Caco-2 (cell line): Measurements from ENCODE around the gene TEAD3. TPM values are rescaled to one million over a fixed set of nuclear protein-coding genes. Genes with fewer than 3 reads are reported as not detected.
A peak's percentile ranks its signal among the peaks of the same experiment; 100 is the strongest.

ENCODE experiments used
- BruUV-seq: library from RNA; stranded (reverse); fragments of 400-500 nt; replicated peaks from 2 replicates; lab custom pipeline; 2021; lab: Mats Ljungman, UMichigan
- CTCF ChIA-PET: fragments of 300-600 bp; sonication (Branson Sonifier 250); formaldehyde crosslinking; loops from one replicate; lab custom pipeline; 2022; ENCODE audit warnings: antibody characterized with exemption; lab: Charles Lee
- POLR2A ChIA-PET: fragments of 300-600 bp; sonication (Branson Sonifier 250); formaldehyde crosslinking; loops from one replicate; lab custom pipeline; 2022; ENCODE audit warnings: antibody characterized with exemption; lab: Charles Lee
- DNase-seq, 2 experiments: peaks; one replicate each; pipeline versions ENCODE4 v3.0.0 to v3.0.0-alpha.2; 2020 to 2022
- H3K27me3 ChIP-seq: replicated peaks from 2 replicates; pipeline ENCODE4 v1.6.0; 2011; ENCODE audit warnings: low read length; ENCODE audit not compliant: control insufficient read depth, insufficient read depth
- H3K36me3 ChIP-seq: 2 replicates; pipeline ENCODE4 v1.5.1; 2011; ENCODE audit warnings: low read length; ENCODE audit not compliant: control insufficient read depth, insufficient read depth
- H3K4me1 ChIP-seq: fragments of 250-450 bp; sonication (Bioruptor Pico); 2 replicates; pipeline ENCODE4 v1.5.1; 2020; ENCODE audit warnings: mild to moderate bottlenecking
- H3K4me3 ChIP-seq: 2 replicates; pipeline ENCODE4 v1.5.1; 2011; ENCODE audit warnings: low read depth, mild to moderate bottlenecking, control low read depth, low read length
- H3K9me3 ChIP-seq: fragments of 250-450 bp; sonication (Bioruptor Pico); 2 replicates; pipeline ENCODE4 v1.5.1; 2020; ENCODE audit warnings: mild to moderate bottlenecking, moderate library complexity
- H3K27ac Mint-ChIP-seq: one replicate; pipeline ENCODE4 v1.8.0; 2022; ENCODE audit warnings: mixed read lengths; ENCODE audit not compliant: unreplicated experiment
- H3K27me3 Mint-ChIP-seq: one replicate; pipeline ENCODE4 v1.8.0; 2022; ENCODE audit warnings: mixed read lengths; ENCODE audit not compliant: insufficient read depth, unreplicated experiment
- H3K36me3 Mint-ChIP-seq: one replicate; pipeline ENCODE4 v1.8.0; 2022; ENCODE audit warnings: mild to moderate bottlenecking, mixed read lengths; ENCODE audit not compliant: insufficient read depth, unreplicated experiment
- H3K4me1 Mint-ChIP-seq: one replicate; pipeline ENCODE4 v1.8.0; 2022; ENCODE audit warnings: low read depth, mixed read lengths; ENCODE audit not compliant: unreplicated experiment
- H3K4me3 Mint-ChIP-seq: one replicate; pipeline ENCODE4 v1.8.0; 2022; ENCODE audit warnings: mild to moderate bottlenecking, moderate library complexity, mixed read lengths; ENCODE audit not compliant: unreplicated experiment
- H3K9me3 Mint-ChIP-seq: one replicate; pipeline ENCODE4 v1.8.0; 2022; ENCODE audit warnings: mixed read lengths; ENCODE audit not compliant: unreplicated experiment
- intact Hi-C: fragments of 100-400 bp; cut with micrococcal nuclease; formaldehyde crosslinking; loops from one replicate; pipeline ENCODE4 v1.10.0; 2022; ENCODE audit not compliant: unreplicated experiment
- total RNA-seq: library from RNA; stranded (reverse); gene quantifications from 2 replicates; pipeline ENCODE4 v1.2.3, GENCODE V29; 2022
- TF ChIP-seq, protein P1 (sequence below), 2 experiments: fragments of 200-600 bp in 1 of 2; IDR thresholded peaks; 1 replicate in 1 of 2; 2 replicates in 1 of 2; pipeline versions ENCODE4 v1.5.1 to v1.8.0; 2011 to 2022; ENCODE audit warnings: antibody characterized with exemption in 1 of 2, control low read depth in 1 of 2, inconsistent platforms in 1 of 2, low read depth in 1 of 2, low read length in 1 of 2, mild to moderate bottlenecking in 1 of 2, moderate library complexity in 1 of 2; ENCODE audit not compliant: insufficient read depth in 1 of 2, severe bottlenecking in 1 of 2, unreplicated experiment in 1 of 2

TEAD3 gene
- total RNA-seq, 1 experiment from 2014 or later, result 57.2 TPM

GRCh38 chr6:35473075-35473849 lies 23.6 kb downstream of the TEAD3 start:
- no peaks in the 10 kb centered on the region for H3K27me3 ChIP-seq
- DNase-seq, result no peak
- no peak overlapping the region for H3K4me3 ChIP-seq
- Mint-ChIP-seq H3K4me1 (peaks cover 19% of the 10 kb centered on the region), H3K36me3 (peaks cover 100% of the 10 kb centered on the region), H3K9me3 (no peaks in the 10 kb centered on the region), H3K27me3 (no peaks in the 10 kb centered on the region), H3K27ac (no peak overlapping the region), H3K4me3 (no peak overlapping the region)
- CTCF ChIA-PET, result no interaction called here
- TF ChIP-seq, protein P1, sequence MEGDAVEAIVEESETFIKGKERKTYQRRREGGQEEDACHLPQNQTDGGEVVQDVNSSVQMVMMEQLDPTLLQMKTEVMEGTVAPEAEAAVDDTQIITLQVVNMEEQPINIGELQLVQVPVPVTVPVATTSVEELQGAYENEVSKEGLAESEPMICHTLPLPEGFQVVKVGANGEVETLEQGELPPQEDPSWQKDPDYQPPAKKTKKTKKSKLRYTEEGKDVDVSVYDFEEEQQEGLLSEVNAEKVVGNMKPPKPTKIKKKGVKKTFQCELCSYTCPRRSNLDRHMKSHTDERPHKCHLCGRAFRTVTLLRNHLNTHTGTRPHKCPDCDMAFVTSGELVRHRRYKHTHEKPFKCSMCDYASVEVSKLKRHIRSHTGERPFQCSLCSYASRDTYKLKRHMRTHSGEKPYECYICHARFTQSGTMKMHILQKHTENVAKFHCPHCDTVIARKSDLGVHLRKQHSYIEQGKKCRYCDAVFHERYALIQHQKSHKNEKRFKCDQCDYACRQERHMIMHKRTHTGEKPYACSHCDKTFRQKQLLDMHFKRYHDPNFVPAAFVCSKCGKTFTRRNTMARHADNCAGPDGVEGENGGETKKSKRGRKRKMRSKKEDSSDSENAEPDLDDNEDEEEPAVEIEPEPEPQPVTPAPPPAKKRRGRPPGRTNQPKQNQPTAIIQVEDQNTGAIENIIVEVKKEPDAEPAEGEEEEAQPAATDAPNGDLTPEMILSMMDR (IDR thresholded peaks at IDR 0.05; ENCODE audit: insufficient read depth in 1 of 2, low read depth in 1 of 2, low read length in 1 of 2, severe bottlenecking in 1 of 2, unreplicated experiment in 1 of 2), result no peak
- intact Hi-C loops, result no loop called here
- no peaks in the 10 kb centered on the region for H3K9me3 ChIP-seq
- H3K36me3 ChIP-seq, result peaks cover 8% of the 10 kb centered on the region
- peaks cover 28% of the 10 kb centered on the region for H3K4me1 ChIP-seq
- BruUV-seq, result no TSS peak
- POLR2A ChIA-PET, result interaction anchor here (0.6 to 3.4 kb wide), 5 partner anchors 14 to 801 kb away, joined by 3 to 18 read pairs (median 5); partner anchors contain the start of gene TEAD3

DNA sequence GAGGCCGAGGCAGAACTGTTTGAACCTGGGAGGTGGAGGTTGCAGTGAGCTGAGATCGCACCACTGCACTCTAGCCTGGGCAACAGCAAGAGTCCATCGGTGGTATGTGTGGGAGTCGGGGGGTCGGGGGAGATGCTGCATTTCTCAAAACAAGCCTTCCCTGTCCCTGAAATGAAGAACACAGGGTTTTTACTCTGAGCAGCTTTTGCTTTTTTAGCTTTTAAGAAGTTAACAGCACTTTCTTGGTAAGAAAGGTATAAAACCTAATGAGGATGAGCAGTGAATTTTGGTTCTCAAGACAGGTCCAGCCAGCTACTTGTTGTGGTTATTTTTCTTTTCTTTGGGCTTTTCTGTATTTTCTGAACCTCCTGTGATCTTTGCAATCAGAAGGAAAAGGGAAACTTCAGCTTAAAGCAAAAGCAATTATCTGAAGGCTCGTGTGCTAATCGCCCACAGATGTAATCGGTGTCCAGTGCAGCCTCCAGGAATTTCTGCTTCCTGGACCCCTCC lies 25.0 kb downstream of the TEAD3 start:
- H3K9me3 ChIP-seq, result no peaks in the 10 kb centered on the region
- POLR2A ChIA-PET, result interaction anchor here (1.0 to 3.4 kb wide), 4 partner anchors 10 to 117 kb away, joined by 3 to 18 read pairs (median 5); partner anchors contain the start of gene TEAD3
- peaks cover 8% of the 10 kb centered on the region for H3K36me3 ChIP-seq
- DNase-seq, result no peak
- H3K4me3 ChIP-seq, result no peak overlapping the region
- Mint-ChIP-seq H3K9me3 (no peaks in the 10 kb centered on the region), H3K27me3 (no peaks in the 10 kb centered on the region), H3K27ac (peak overlapping the region; percentile 35), H3K4me1 (peaks cover 26% of the 10 kb centered on the region), H3K36me3 (peaks cover 100% of the 10 kb centered on the region), H3K4me3 (peak overlapping the region; percentile 86)
- intact Hi-C loops, result no loop called here
- no peaks in the 10 kb centered on the region for H3K27me3 ChIP-seq
- TF ChIP-seq, protein P1 (IDR thresholded peaks at IDR 0.05; ENCODE audit: insufficient read depth in 1 of 2, low read depth in 1 of 2, low read length in 1 of 2, severe bottlenecking in 1 of 2, unreplicated experiment in 1 of 2), result no peak
- peaks cover 30% of the 10 kb centered on the region for H3K4me1 ChIP-seq
- BruUV-seq, result no TSS peak
- CTCF ChIA-PET, result no interaction called here

DNA sequence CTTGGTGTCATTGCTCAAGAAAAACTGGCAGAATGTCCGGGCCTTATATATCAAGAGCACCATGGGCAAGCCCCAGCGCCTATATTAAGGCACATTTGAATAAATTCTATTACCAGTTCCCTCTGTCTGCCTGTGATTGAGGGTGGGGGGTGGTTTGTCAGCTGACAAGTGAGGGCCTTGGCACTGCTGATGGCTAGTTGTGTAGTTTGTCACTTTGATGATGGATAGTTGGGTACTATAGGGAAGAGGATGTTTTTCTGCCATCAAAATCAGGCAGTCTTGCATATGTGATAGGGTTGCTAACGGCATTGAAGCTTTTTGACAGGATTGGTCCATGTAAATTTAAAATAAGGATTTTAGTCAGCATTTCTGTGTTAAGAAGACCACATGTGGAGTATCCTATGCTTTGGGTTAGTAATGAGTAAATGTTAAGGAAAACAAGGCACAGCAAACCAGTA lies 26.2 kb downstream of the TEAD3 start:
- H3K9me3 Mint-ChIP-seq, result no peaks in the 10 kb centered on the region
- peaks cover 30% of the 10 kb centered on the region for H3K4me1 ChIP-seq
- ChIA-PET CTCF (interaction anchor here (0.6 kb wide), 1 partner anchor 264 kb away, joined by 4 read pairs; no protein-coding TSS in a partner anchor), POLR2A (interaction anchor here (0.7 to 1.7 kb wide), 4 partner anchors 11 to 677 kb away, joined by 3 to 5 read pairs (median 4); no protein-coding TSS in a partner anchor)
- peak overlapping the region; percentile 86 for H3K4me3 Mint-ChIP-seq
- no peaks in the 10 kb centered on the region for H3K9me3 ChIP-seq
- intact Hi-C loops, result no loop called here
- BruUV-seq, result no TSS peak
- H3K36me3 ChIP-seq, result peaks cover 8% of the 10 kb centered on the region
- TF ChIP-seq, protein P1 (IDR thresholded peaks at IDR 0.05; ENCODE audit: insufficient read depth in 1 of 2, low read depth in 1 of 2, low read length in 1 of 2, severe bottlenecking in 1 of 2, unreplicated experiment in 1 of 2), result no peak
- peak overlapping the region; percentile 88 for H3K27ac Mint-ChIP-seq
- H3K36me3 Mint-ChIP-seq, result peaks cover 90% of the 10 kb centered on the region
- H3K4me1 Mint-ChIP-seq, result peaks cover 26% of the 10 kb centered on the region
- no peak overlapping the region for H3K4me3 ChIP-seq
- DNase-seq, result no peak
- no peaks in the 10 kb centered on the region for H3K27me3 ChIP-seq
- no peaks in the 10 kb centered on the region for H3K27me3 Mint-ChIP-seq
